Thoracic aorta (tissue), 2 donors: ENCODE data around the gene CXorf66. TPM values are rescaled to one million over a fixed set of nuclear protein-coding genes. Genes with fewer than 3 reads are reported as not detected.
"Not testable (repeated sequence)": the region's sequence is repeated elsewhere in the genome, so short reads cannot be mapped to it uniquely, and the experiment has no call there.

ENCODE experiments used
- ATAC-seq: fragments of 150-250 bp; one replicate; pipeline ENCODE4 v1.8.0; 2017; ENCODE audit warnings: low read depth; ENCODE audit not compliant: insufficient number of reproducible peaks, low FRiP score
- DNase-seq: peaks from one replicate; pipeline ENCODE4 v3.0.0-alpha.2; 2020; ENCODE audit warnings: low spot score
- H3K27ac ChIP-seq, 2 donors: fragments of 200-600 bp; sonication (generic); 1 replicate in 1 of 2; 2 replicates in 1 of 2; pipeline ENCODE4 v1.5.1; 2016; ENCODE audit warnings: mild to moderate bottlenecking in 2 of 2, moderate library complexity in 2 of 2
- H3K27me3 ChIP-seq: fragments of 200-600 bp; sonication (generic); replicated peaks from 2 replicates; pipeline ENCODE4 v1.6.0; 2016; ENCODE audit warnings: mild to moderate bottlenecking; ENCODE audit not compliant: insufficient read depth
- H3K36me3 ChIP-seq: fragments of 200-600 bp; sonication (generic); one replicate; pipeline ENCODE4 v1.5.1; 2016
- H3K4me1 ChIP-seq, 2 donors: fragments of 200-600 bp; sonication (generic); 1 replicate in 1 of 2; 2 replicates in 1 of 2; pipeline versions ENCODE4 v1.5.1 to v1.6.0; 2016; ENCODE audit warnings: low read depth in 2 of 2, mild to moderate bottlenecking in 1 of 2; ENCODE audit not compliant: control insufficient read depth in 1 of 2
- H3K4me3 ChIP-seq: fragments of 200-600 bp; sonication (generic); 2 replicates; pipeline ENCODE4 v1.5.1; 2016; ENCODE audit warnings: mild to moderate bottlenecking
- H3K9me3 ChIP-seq: fragments of 200-600 bp; sonication (generic); 2 replicates; pipeline ENCODE4 v1.5.1; 2016
- CTCF ChIP-seq: fragments of 200-600 bp; sonication (generic); IDR thresholded peaks from one replicate; pipeline ENCODE4 v1.5.1; 2019; ENCODE audit warnings: antibody characterized with exemption
- total RNA-seq, 2 donors: library from RNA; depleted of rRNA; stranded (reverse); fragments of >200 nt; gene quantifications; one replicate each; pipeline versions ENCODE4 v1.1.0 to v1.2.3, GENCODE V29; 2016

The CXorf66 gene
- total RNA-seq, 2 donors from 2014 or later: not detected

GRCh38 chrX:139924696-139925095 is 40.6 kb downstream of the CXorf66 start:
- TF ChIP-seq CTCF: no peak
- Histone ChIP-seq H3K27me3 (no peaks in the 10 kb centered on the region), H3K4me3 (no peak overlapping the region), H3K9me3 (no peaks in the 10 kb centered on the region), H3K27ac (peak overlapping the region in 1 of 2 donors; percentile 30), H3K36me3 (no peaks in the 10 kb centered on the region), H3K4me1 (peaks cover 0 to 14% of the 10 kb centered on the region in 2 donors)
- DNase-seq: no peak
- ATAC-seq: no peak

GRCh38 chrX:139924069-139924695 is 41.1 kb downstream of the CXorf66 start:
- H3K27ac ChIP-seq: peak overlapping the region in 1 of 2 donors; percentile 30
- H3K9me3 ChIP-seq: no peaks in the 10 kb centered on the region
- no peak for ATAC-seq
- H3K27me3 ChIP-seq: no peaks in the 10 kb centered on the region
- DNase-seq: no peak
- no peak for TF ChIP-seq CTCF
- no peak overlapping the region for H3K4me3 ChIP-seq
- peaks cover 0 to 9% of the 10 kb centered on the region in 2 donors for H3K4me1 ChIP-seq
- H3K36me3 ChIP-seq: no peaks in the 10 kb centered on the region

GRCh38 chrX:139921142-139921541 is 44.2 kb downstream of the CXorf66 start:
- not testable (repeated sequence) for H3K27ac ChIP-seq, H3K4me3 ChIP-seq, H3K36me3 ChIP-seq, H3K27me3 ChIP-seq, H3K9me3 ChIP-seq, H3K4me1 ChIP-seq, ATAC-seq, DNase-seq

DNA sequence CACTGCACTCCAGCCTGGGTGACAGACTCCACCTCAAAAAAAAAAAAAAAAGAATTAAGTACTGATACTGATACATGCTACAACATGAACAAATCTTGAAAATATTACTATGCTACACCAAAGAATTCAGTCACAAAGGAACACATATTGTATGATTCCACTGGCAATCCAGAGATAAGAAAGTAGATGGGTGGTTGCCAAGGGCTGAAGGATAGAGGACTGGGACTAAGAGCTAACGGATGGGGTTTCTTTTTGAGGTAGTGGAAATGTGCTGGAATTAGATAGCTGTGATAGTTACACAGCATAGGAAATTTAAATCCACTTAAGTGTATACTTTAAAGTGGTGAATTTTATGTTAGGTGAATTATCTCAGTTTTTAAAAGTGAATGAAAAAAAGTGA is 45.0 kb downstream of the CXorf66 start:
- Histone ChIP-seq H3K27ac (no peak overlapping the region), H3K4me1 (peaks cover 0 to 8% of the 10 kb centered on the region in 2 donors), H3K4me3 (no peak overlapping the region), H3K27me3 (no peaks in the 10 kb centered on the region), H3K36me3 (no peaks in the 10 kb centered on the region), H3K9me3 (no peaks in the 10 kb centered on the region)
- no peak for TF ChIP-seq CTCF
- ATAC-seq (no peak), DNase-seq (no peak)

DNA sequence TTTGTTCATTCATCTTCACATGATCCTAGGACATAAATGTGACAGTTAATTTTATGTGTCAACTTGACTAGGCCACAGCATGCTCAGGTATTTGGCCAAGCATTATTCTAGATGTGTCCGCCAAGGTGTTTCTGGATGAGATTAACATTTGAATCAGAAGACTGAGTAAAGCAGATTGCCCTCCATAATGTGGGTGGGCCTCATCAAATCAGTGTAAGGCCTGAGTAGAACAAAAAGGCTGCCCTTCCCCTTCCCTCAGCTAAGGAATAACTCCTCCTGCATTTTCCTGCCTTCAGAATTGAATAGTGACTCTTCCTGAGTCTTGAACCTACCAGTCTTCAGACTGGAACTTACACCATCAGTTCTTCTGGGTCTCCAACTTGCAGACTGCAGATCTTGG is 50.9 kb downstream of the CXorf66 start:
- Histone ChIP-seq H3K27me3 (no peaks in the 10 kb centered on the region), H3K27ac (no peak overlapping the region), H3K36me3 (no peaks in the 10 kb centered on the region), H3K4me3 (no peak overlapping the region), H3K4me1 (no peaks in the 10 kb centered on the region), H3K9me3 (no peaks in the 10 kb centered on the region)
- no peak for TF ChIP-seq CTCF
- ATAC-seq (no peak), DNase-seq (no peak)

DNA sequence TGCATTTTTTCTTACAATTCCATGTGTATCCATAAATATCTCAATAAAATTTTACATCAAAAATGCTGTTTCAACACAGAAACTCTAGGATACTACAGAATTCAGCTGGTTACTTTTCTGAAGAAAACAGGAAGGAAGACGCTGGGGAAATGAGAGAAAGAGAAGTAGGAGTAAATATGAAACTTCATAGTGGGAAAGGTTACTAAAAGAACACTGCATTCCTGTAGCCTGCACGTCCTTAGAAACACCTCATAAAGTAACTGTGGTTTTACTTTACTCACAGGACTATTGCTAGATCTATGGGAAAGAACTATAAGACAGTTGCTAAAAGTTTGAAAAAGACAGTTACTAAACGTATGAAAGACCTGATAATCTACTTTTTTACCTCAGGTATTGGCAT is 55.6 kb downstream of the CXorf66 start:
- Histone ChIP-seq H3K9me3 (no peaks in the 10 kb centered on the region), H3K4me3 (no peak overlapping the region), H3K4me1 (no peaks in the 10 kb centered on the region), H3K27ac (no peak overlapping the region), H3K27me3 (no peaks in the 10 kb centered on the region), H3K36me3 (no peaks in the 10 kb centered on the region)
- TF ChIP-seq CTCF: no peak
- DNase-seq: no peak
- no peak for ATAC-seq
